Subcutaneous adipose tissue (tissue), 4 donors: Measurements from ENCODE around the gene GZF1. TPM values are rescaled to one million over a fixed set of nuclear protein-coding genes. Genes with fewer than 3 reads are reported as not detected.

Source experiments
- CTCF ChIP-seq: fragments of 450-650 bp; IDR thresholded peaks from one replicate; pipeline ENCODE4 v1.5.1; 2016; ENCODE audit warnings: low read depth, mild to moderate bottlenecking, control low read depth, antibody characterized with exemption, moderate library complexity
- total RNA-seq, 4 donors: library from RNA; depleted of rRNA; stranded (reverse); fragments of >200 nt; gene quantifications; one replicate each; pipeline ENCODE4 v1.1.0, GENCODE V29; 2016

GZF1 gene
- total RNA-seq, 4 donors from 2014 or later: 9.2 to 17.2 (median 11.1) TPM

GRCh38 chr20:23370873-23371272 lies 8.9 kb downstream of the GZF1 start:
- no peak for TF ChIP-seq CTCF

- no peak for TF ChIP-seq CTCF
These were observed 9.5 kb downstream of the GZF1 start for GRCh38 chr20:23371496-23371895.

GRCh38 chr20:23374441-23374840 lies 12.5 kb downstream of the GZF1 start:
- TF ChIP-seq CTCF: no peak

GRCh38 chr20:23375827-23376226 lies 13.8 kb downstream of the GZF1 start:
- no peak for TF ChIP-seq CTCF

- TF ChIP-seq CTCF: no peak
These were observed 17.8 kb downstream of the GZF1 start for GRCh38 chr20:23379772-23380171.

GRCh38 chr20:23381876-23382275 lies 19.9 kb downstream of the GZF1 start:
- TF ChIP-seq CTCF: no peak

- no peak for TF ChIP-seq CTCF
These were observed 24.5 kb downstream of the GZF1 start for GRCh38 chr20:23386304-23387117.
